Panc1 (cell line): ENCODE data around the gene AARS1. TPM values are rescaled to one million over a fixed set of nuclear protein-coding genes. Genes with fewer than 3 reads are reported as not detected.
"Not testable (repeated sequence)": the region's sequence is repeated elsewhere in the genome, so short reads cannot be mapped to it uniquely, and the experiment has no call there.

Experiments
- ATAC-seq: fragments of 200-7000 bp; cut with Tn5 transposase; 2 replicates; pipeline ENCODE4 v1.9.1; 2020; ENCODE audit warnings: mild to moderate bottlenecking, moderate library complexity
- BruUV-seq: library from RNA; stranded (reverse); fragments of 400-500 nt; replicated peaks from 2 replicates; lab custom pipeline; 2021; lab: Mats Ljungman, UMichigan
- CTCF ChIA-PET: fragments of 300-600 bp; sonication (Branson Sonifier 250); formaldehyde crosslinking; loops from one replicate; lab custom pipeline; 2022; ENCODE audit warnings: antibody characterized with exemption; lab: Charles Lee
- POLR2A ChIA-PET: fragments of 300-600 bp; sonication (Branson Sonifier 250); formaldehyde crosslinking; loops from one replicate; lab custom pipeline; 2022; ENCODE audit warnings: antibody characterized with exemption; lab: Charles Lee
- DNase-seq: peaks from one replicate; pipeline ENCODE4 v3.0.0-alpha.2; 2010; ENCODE audit warnings: low read depth, low spot score
- H3K27ac ChIP-seq: 2 replicates; pipeline ENCODE4 v1.5.1; 2011; ENCODE audit warnings: mild to moderate bottlenecking, low read length, inconsistent platforms
- H3K27me3 ChIP-seq: fragments of 200-500 bp; sonication (Bioruptor generic); 2 replicates; pipeline ENCODE4 v1.6.0; 2014; ENCODE audit warnings: low read length, inconsistent platforms; ENCODE audit not compliant: control insufficient read depth, insufficient read depth
- H3K36me3 ChIP-seq: fragments of 200-500 bp; sonication (Bioruptor generic); 2 replicates; pipeline ENCODE4 v1.5.1; 2014; ENCODE audit warnings: inconsistent platforms, mild to moderate bottlenecking, low read length, moderate library complexity; ENCODE audit not compliant: control insufficient read depth, insufficient read depth
- H3K4me1 ChIP-seq: 2 replicates; pipeline ENCODE4 v1.5.1; 2011; ENCODE audit warnings: inconsistent platforms, mild to moderate bottlenecking, low read length, moderate library complexity; ENCODE audit not compliant: control insufficient read depth, insufficient read depth
- H3K4me3 ChIP-seq, 2 experiments: 2 replicates each; pipeline ENCODE4 v1.5.1; 2011 to 2012; ENCODE audit warnings: low read depth in 2 of 2, low read length in 2 of 2, mild to moderate bottlenecking in 2 of 2, inconsistent platforms in 1 of 2, moderate library complexity in 1 of 2
- H3K9me3 ChIP-seq: fragments of 200-500 bp; sonication (Bioruptor generic); 2 replicates; pipeline ENCODE4 v1.5.1; 2014; ENCODE audit warnings: low read depth, mild to moderate bottlenecking, inconsistent platforms, low read length, moderate library complexity; ENCODE audit not compliant: control insufficient read depth, insufficient read depth
- CTCF ChIP-seq: fragments of 450-650 bp; IDR thresholded peaks from 2 replicates; pipeline ENCODE4 v1.5.1; 2017; ENCODE audit warnings: mild to moderate bottlenecking
- POLR2AphosphoS5 ChIP-seq: IDR thresholded peaks from 2 replicates; pipeline ENCODE4 v1.6.1; 2012; ENCODE audit warnings: mild to moderate bottlenecking, low read depth, low read length, moderate library complexity
- REST ChIP-seq, 2 experiments: IDR thresholded peaks; 2 replicates each; pipeline ENCODE4 v1.6.1; 2011 to 2012; ENCODE audit warnings: low read depth in 2 of 2, control low read depth in 1 of 2, low read length in 1 of 2, mild to moderate bottlenecking in 1 of 2, moderate library complexity in 1 of 2; ENCODE audit not compliant: insufficient read depth in 1 of 2
- SIN3A ChIP-seq: IDR thresholded peaks from 2 replicates; pipeline ENCODE4 v1.6.1; 2012; ENCODE audit warnings: low read depth, mild to moderate bottlenecking, low read length, moderate library complexity, borderline replicate concordance; ENCODE audit not compliant: insufficient read depth
- TCF7L2 ChIP-seq: IDR thresholded peaks from 2 replicates; pipeline ENCODE4 v1.6.1; 2011; ENCODE audit warnings: mild to moderate bottlenecking, low read depth, low read length, inconsistent platforms
- in situ Hi-C: cut with HindIII; loops from 2 replicates; pipeline ENCODE4 v1.10.0; 2016; ENCODE audit warnings: low sequenced_read_pairs, low pct_unique_long_range_greater_than_20kb
- intact Hi-C: fragments of 100-400 bp; cut with micrococcal nuclease; formaldehyde crosslinking; loops from one replicate; pipeline ENCODE4 v1.10.0; 2022; ENCODE audit not compliant: unreplicated experiment
- total RNA-seq: library from RNA; stranded (reverse); gene quantifications from one replicate; pipeline ENCODE4 v1.2.1, GENCODE V29; 2021; ENCODE audit not compliant: unreplicated experiment

Gene AARS1
- total RNA-seq, 1 experiment from 2014 or later = 115 TPM

GRCh38 chr16:70294385-70295025 lies 5.2 kb upstream of the AARS1 start:
- H3K27me3 ChIP-seq = no peaks in the 10 kb centered on the region
- no peak for ATAC-seq

GRCh38 chr16:70292148-70292547 lies 2.8 kb upstream of the AARS1 start:
- BruUV-seq, ATAC-seq, POLR2A ChIA-PET, H3K9me3 ChIP-seq, H3K27me3 ChIP-seq, in situ Hi-C loops, H3K4me3 ChIP-seq, H3K27ac ChIP-seq, intact Hi-C loops, H3K4me1 ChIP-seq, CTCF ChIA-PET, H3K36me3 ChIP-seq, DNase-seq: not testable (repeated sequence)

More at GRCh38 chr16:70294385-70295025, 5.2 kb upstream of the AARS1 start:
- TF ChIP-seq CTCF = no peak
- TF ChIP-seq TCF7L2 = no peak
- no peak for TF ChIP-seq SIN3A
- TF ChIP-seq REST (IDR thresholded peaks at IDR 0.05; ENCODE audit: insufficient read depth in 1 of 2, low read depth in 2 of 2, low read length in 1 of 2) = no peak
- TF ChIP-seq POLR2AphosphoS5 = no peak
- BruUV-seq = no TSS peak
- Histone ChIP-seq H3K4me3 (no peak overlapping the region), H3K27ac (no peak overlapping the region), H3K9me3 (no peaks in the 10 kb centered on the region), H3K4me1 (peaks cover 3% of the 10 kb centered on the region; the same call in 1 of the 2 replicates), H3K36me3 (no peaks in the 10 kb centered on the region; the same call in 1 of the 2 replicates)
- DNase-seq = no peak
- ChIA-PET POLR2A (no interaction called here), CTCF (no interaction called here)
- in situ Hi-C loops (no loop called here), intact Hi-C loops (no loop called here)

- Histone ChIP-seq H3K9me3 (no peaks in the 10 kb centered on the region), H3K27ac (peak overlapping the region; percentile 98; the same call in 1 of the 2 replicates), H3K36me3 (no peaks in the 10 kb centered on the region; the same call in 1 of the 2 replicates), H3K4me3 (no peak overlapping the region), H3K4me1 (peaks cover 3% of the 10 kb centered on the region; the same call in 1 of the 2 replicates), H3K27me3 (no peaks in the 10 kb centered on the region)
- in situ Hi-C loops = no loop called here
- ChIA-PET POLR2A (no interaction called here), CTCF (no interaction called here)
- DNase-seq (no peak), ATAC-seq (no peak)
- no TSS peak for BruUV-seq
- no peak for TF ChIP-seq TCF7L2
- no peak for TF ChIP-seq SIN3A
- no peak for TF ChIP-seq POLR2AphosphoS5
- no peak for TF ChIP-seq REST (IDR thresholded peaks at IDR 0.05; ENCODE audit: insufficient read depth in 1 of 2, low read depth in 2 of 2, low read length in 1 of 2)
- no peak for TF ChIP-seq CTCF
- intact Hi-C loops = no loop called here
These were observed 1.7 kb upstream of the AARS1 start for GRCh38 chr16:70290949-70291519.
